Activated CD8-positive, alpha-beta T cell treated with anti-CD3 and anti-CD28 coated beads for 36 hours (primary cell): Measurements from ENCODE around the gene WWC2. TPM values are rescaled to one million over a fixed set of nuclear protein-coding genes. Genes with fewer than 3 reads are reported as not detected.
A peak's percentile ranks its signal among the peaks of the same experiment; 100 is the strongest.

Source experiments
- ATAC-seq: fragments of 200-7000 bp; cut with Tn5 transposase; one replicate; pipeline ENCODE4 v1.10.0; 2021; ENCODE audit warnings: mild to moderate bottlenecking, moderate library complexity
- CTCF ChIA-PET: fragments of 350-600 bp; sonication (Branson Sonifier 250); formaldehyde crosslinking; loops from one replicate; lab custom pipeline; 2021; ENCODE audit warnings: antibody characterized with exemption; lab: Charles Lee
- POLR2A ChIA-PET: fragments of 350-600 bp; sonication (Branson Sonifier 250); formaldehyde crosslinking; loops from one replicate; lab custom pipeline; 2021; ENCODE audit warnings: antibody characterized with exemption; lab: Charles Lee
- DNase-seq: peaks from one replicate; pipeline ENCODE4 v3.0.0-alpha.2; 2020
- H3K27ac Mint-ChIP-seq: one replicate; pipeline ENCODE4 v1.8.0; 2021; ENCODE audit warnings: mild to moderate bottlenecking, mixed read lengths
- H3K27me3 Mint-ChIP-seq: one replicate; pipeline ENCODE4 v1.8.0; 2021; ENCODE audit warnings: mixed read lengths
- H3K36me3 Mint-ChIP-seq: one replicate; pipeline ENCODE4 v1.8.0; 2021; ENCODE audit warnings: low read depth, mixed read lengths
- H3K4me1 Mint-ChIP-seq: one replicate; pipeline ENCODE4 v1.8.0; 2021; ENCODE audit warnings: low read depth, mixed read lengths
- H3K4me3 Mint-ChIP-seq: one replicate; pipeline ENCODE4 v1.8.0; 2021; ENCODE audit warnings: mild to moderate bottlenecking, moderate library complexity, mixed read lengths
- H3K9me3 Mint-ChIP-seq: one replicate; pipeline ENCODE4 v1.8.0; 2021; ENCODE audit warnings: mixed read lengths
- CTCF ChIP-seq: fragments of 200-600 bp; IDR thresholded peaks from one replicate; pipeline ENCODE4 v1.8.0; 2022; ENCODE audit warnings: antibody characterized with exemption, mild to moderate bottlenecking
- intact Hi-C: fragments of 100-400 bp; cut with micrococcal nuclease; formaldehyde crosslinking; loops from one replicate; pipeline ENCODE4 v1.10.0; 2022
- total RNA-seq, 2 experiments: library from RNA; stranded (reverse); gene quantifications; one replicate each; pipeline ENCODE4 v1.2.3, GENCODE V29; 2021

The WWC2 gene
- total RNA-seq: 1 to 10 TPM; 1.9 TPM

GRCh38 chr4:183098723-183099536 lies at the start of gene WWC2:
Gene WWC2, plus strand, starts transcription at chr4:183099257. Its CDS starts 235 bp downstream, at chr4:183099492.
- TF ChIP-seq CTCF: no peak
- intact Hi-C loops: no loop called here
- H3K4me3 Mint-ChIP-seq: peak within 1 kb of the TSS; percentile 57
- no peaks in the 10 kb centered on the region for H3K9me3 Mint-ChIP-seq
- ATAC-seq (peak; percentile 75), DNase-seq (peak; percentile 52)
- H3K27ac Mint-ChIP-seq: no peak within 1 kb of the TSS
- ChIA-PET CTCF (interaction anchor here (0.9 to 1.8 kb wide), 4 partner anchors 157 to 163 kb away, joined by 3 to 6 read pairs (median 4); no protein-coding TSS in a partner anchor), POLR2A (interaction anchor here (0.8 kb wide), 1 partner anchor 11 kb away, joined by 3 read pairs; no protein-coding TSS in a partner anchor)
- peaks cover 47% of the 10 kb centered on the region for H3K27me3 Mint-ChIP-seq
- no peaks in the 10 kb centered on the region for H3K36me3 Mint-ChIP-seq
- H3K4me1 Mint-ChIP-seq: peaks cover 6% of the 10 kb centered on the region

- peaks cover 19% of the 10 kb centered on the region for H3K27me3 Mint-ChIP-seq
- no peaks in the 10 kb centered on the region for H3K9me3 Mint-ChIP-seq
- no peak for TF ChIP-seq CTCF
- CTCF ChIA-PET: interaction anchor here (1.3 kb wide), 1 partner anchor 9 kb away, joined by 3 read pairs; no protein-coding TSS in a partner anchor
- H3K36me3 Mint-ChIP-seq: no peaks in the 10 kb centered on the region
- DNase-seq (no peak), ATAC-seq (no peak)
- no peaks in the 10 kb centered on the region for H3K4me1 Mint-ChIP-seq
- no peak overlapping the region for H3K27ac Mint-ChIP-seq
- POLR2A ChIA-PET: no interaction called here
- intact Hi-C loops: no loop called here
- H3K4me3 Mint-ChIP-seq: no peak overlapping the region
These were observed 45.4 kb upstream of the WWC2 start for GRCh38 chr4:183053681-183054080.

- CTCF ChIA-PET: interaction anchor here (1.0 to 1.2 kb wide), 2 partner anchors 119 to 206 kb away, joined by 3 read pairs; no protein-coding TSS in a partner anchor
- peaks cover 12% of the 10 kb centered on the region for H3K27me3 Mint-ChIP-seq
- no peak for ATAC-seq
- H3K27ac Mint-ChIP-seq: no peak overlapping the region
- no peaks in the 10 kb centered on the region for H3K4me1 Mint-ChIP-seq
- H3K36me3 Mint-ChIP-seq: no peaks in the 10 kb centered on the region
- no peaks in the 10 kb centered on the region for H3K9me3 Mint-ChIP-seq
- intact Hi-C loops: no loop called here
- DNase-seq: no peak
- no peak for TF ChIP-seq CTCF
- POLR2A ChIA-PET: interaction anchor here (0.5 kb wide), 1 partner anchor 68 kb away, joined by 3 read pairs; no protein-coding TSS in a partner anchor
- no peak overlapping the region for H3K4me3 Mint-ChIP-seq
These were observed 41.8 kb upstream of the WWC2 start for GRCh38 chr4:183057255-183057654.

GRCh38 chr4:183059797-183060196 lies 39.3 kb upstream of the WWC2 start:
- Mint-ChIP-seq H3K4me1 (no peaks in the 10 kb centered on the region), H3K36me3 (no peaks in the 10 kb centered on the region), H3K4me3 (no peak overlapping the region), H3K9me3 (no peaks in the 10 kb centered on the region), H3K27me3 (peaks cover 16% of the 10 kb centered on the region), H3K27ac (no peak overlapping the region)
- no peak for TF ChIP-seq CTCF
- CTCF ChIA-PET: no interaction called here
- intact Hi-C loops: no loop called here
- POLR2A ChIA-PET: no interaction called here
- no peak for ATAC-seq
- DNase-seq: no peak

GRCh38 chr4:183068502-183068901 lies 30.6 kb upstream of the WWC2 start:
- Mint-ChIP-seq H3K4me3 (no peak overlapping the region), H3K27me3 (peaks cover 9% of the 10 kb centered on the region), H3K9me3 (no peaks in the 10 kb centered on the region), H3K4me1 (no peaks in the 10 kb centered on the region), H3K27ac (no peak overlapping the region), H3K36me3 (no peaks in the 10 kb centered on the region)
- intact Hi-C loops: no loop called here
- ChIA-PET CTCF (no interaction called here), POLR2A (no interaction called here)
- DNase-seq: no peak
- no peak for TF ChIP-seq CTCF
- no peak for ATAC-seq
